Adrenal gland (tissue), 12 donors: Measurements from ENCODE around the gene PPP2R5E. TPM values are rescaled to one million over a fixed set of nuclear protein-coding genes. Genes with fewer than 3 reads are reported as not detected.

Experiments
- DNase-seq, 7 donors: peaks; one replicate each; pipeline ENCODE4 v3.0.0-alpha.2; 2019 to 2020
- H3K27ac ChIP-seq, 5 donors: fragments of 200-600 bp; sonication (generic) in 4 of 5; 1 replicate in 3 of 5; 2 replicates in 2 of 5; pipeline versions ENCODE4 v1.5.1 to v1.8.0; 2016 to 2020; ENCODE audit warnings: mild to moderate bottlenecking in 1 of 5
- H3K27me3 ChIP-seq: fragments of 200-600 bp; 2 replicates; pipeline ENCODE4 v1.8.0; 2021
- H3K36me3 ChIP-seq, 2 donors: fragments of 200-600 bp; replicated peaks in 1 of 2; 1 replicate in 1 of 2; 2 replicates in 1 of 2; pipeline versions ENCODE4 v1.5.1 to v1.8.0; 2018 to 2022
- H3K4me1 ChIP-seq, 2 donors: fragments of 200-600 bp; replicated peaks in 1 of 2; 1 replicate in 1 of 2; 2 replicates in 1 of 2; pipeline versions ENCODE4 v1.5.1 to v1.8.0; 2018 to 2021
- H3K4me3 ChIP-seq, 4 donors: fragments of 200-600 bp; sonication (generic) in 3 of 4; one replicate each; pipeline ENCODE4 v1.5.1; 2016 to 2018
- H3K9me3 ChIP-seq, 3 donors: fragments of 200-600 bp; sonication (generic) in 1 of 3; replicated peaks in 1 of 3; 1 replicate in 2 of 3; 2 replicates in 1 of 3; pipeline versions ENCODE4 v1.5.1 to v1.8.0; 2016 to 2021
- CTCF ChIP-seq, 6 experiments: fragments of 450-650 bp in 4 of 6; fragments of 200-600 bp in 2 of 6; sonication (generic) in 1 of 6; IDR thresholded peaks; 1 replicate in 5 of 6; 2 replicates in 1 of 6; pipeline versions ENCODE4 v1.5.1 to v1.8.0; 2016 to 2021; ENCODE audit warnings: antibody characterized with exemption in 6 of 6, mild to moderate bottlenecking in 2 of 6, moderate library complexity in 1 of 6
- POLR2A ChIP-seq, 2 donors: fragments of 450-650 bp; IDR thresholded peaks; one replicate each; pipeline ENCODE4 v1.6.1; 2017; ENCODE audit warnings: antibody characterized with exemption in 2 of 2, mild to moderate bottlenecking in 2 of 2, moderate library complexity in 1 of 2
- WGBS, 4 donors: extraction: QIAGEN DNeasy Blood & Tissue Kit in 2 of 4; methylation state at CpG; one replicate each; pipeline versions ENCODE4 v1.1.5 to v1.1.7; 2013 to 2017; 5-methylcytosine and 5-hydroxymethylcytosine counted together
- intact Hi-C, 2 donors: fragments of 100-400 bp; cut with DNase I; formaldehyde crosslinking; loops; one replicate each; pipeline versions ENCODE4 v1.14.1 to v1.15.0; 2022 to 2023
- polyA plus RNA-seq, 3 donors: library from polyadenylated mRNA; stranded (reverse); fragments of 200-250 nt in 2 of 3; fragments of 350-450 nt in 1 of 3; fragmentation: Illumina TruSeq in 1 of 3; extraction: RNeasy Lipid Tissue Mini Kit (QIAGEN cat#74804) in 1 of 3; gene quantifications; one replicate each; pipeline ENCODE4 v1.2.3, GENCODE V29; 2013 to 2014
- total RNA-seq, 9 donors: library from RNA; depleted of rRNA in 4 of 9; stranded (reverse); fragments of >200 nt in 4 of 9; fragments of 120-200 nt in 1 of 9; fragmentation: NEBNext Ultra II Directional in 1 of 9; extraction: Animal tissue kit (Norgen Biotek cat#: 25700) in 1 of 9; gene quantifications; one replicate each; pipeline versions ENCODE4 v1.1.0 to v1.2.4, GENCODE V29; 2013 to 2023
- donor health status: healthy with polysubstance abuse.
- donor health status: Bipolar disorder and iron deficiency.
- donor health status: DM: yes; HTN: yes; CAD: no.
- donor health status: DM: no; HTN: no; CAD: no.
- donor health status: DM: no; HTN: no; CAD: no.
- donor health status: DM: yes; HTN: yes; CAD: no.

The PPP2R5E gene
- total and polyA plus RNA-seq, 12 donors: 5.7 to 46.5 (median 23.9) TPM

- Histone ChIP-seq H3K9me3 (no peaks in the 10 kb centered on the region), H3K36me3 (no peaks in the 10 kb centered on the region), H3K27ac (no peak overlapping the region), H3K27me3 (no peaks in the 10 kb centered on the region), H3K4me1 (peaks cover 0 to 6% of the 10 kb centered on the region in 2 donors), H3K4me3 (no peak overlapping the region)
- DNase-seq: no peak
- TF ChIP-seq CTCF (IDR thresholded peaks at IDR 0.05) (no peak), POLR2A (IDR thresholded peaks at IDR 0.05) (no peak)
- WGBS, 4 donors: 85 to 91% (median 89%) methylated on average over 3 of the region's 3 CpGs
- intact Hi-C loops: no loop called here
Observed at GRCh38 chr14:63448841-63449240, 94.3 kb downstream of the PPP2R5E start.

- Histone ChIP-seq H3K36me3 (no peaks in the 10 kb centered on the region), H3K4me1 (peaks cover 0 to 6% of the 10 kb centered on the region in 2 donors), H3K9me3 (no peaks in the 10 kb centered on the region), H3K27ac (no peak overlapping the region), H3K27me3 (no peaks in the 10 kb centered on the region), H3K4me3 (no peak overlapping the region)
- intact Hi-C loops: no loop called here
- 83 to 98% (median 90%) methylated on average over 1 of the region's 1 CpG for WGBS, 4 donors
- TF ChIP-seq CTCF (IDR thresholded peaks at IDR 0.05) (no peak), POLR2A (IDR thresholded peaks at IDR 0.05) (no peak)
- DNase-seq: no peak
Observed at GRCh38 chr14:63444588-63444987, 98.6 kb downstream of the PPP2R5E start.

- Histone ChIP-seq H3K27ac (no peak overlapping the region), H3K4me3 (no peak overlapping the region), H3K4me1 (peaks cover 0 to 8% of the 10 kb centered on the region in 2 donors), H3K9me3 (no peaks in the 10 kb centered on the region), H3K36me3 (no peaks in the 10 kb centered on the region), H3K27me3 (no peaks in the 10 kb centered on the region)
- TF ChIP-seq POLR2A (IDR thresholded peaks at IDR 0.05) (no peak), CTCF (IDR thresholded peaks at IDR 0.05) (no peak)
- WGBS, 4 donors: 94 to 99% (median 97%) methylated on average over 3 of the region's 3 CpGs
- intact Hi-C loops: no loop called here
- DNase-seq: no peak
Observed at GRCh38 chr14:63443988-63444387, 99.2 kb downstream of the PPP2R5E start.

GRCh38 chr14:63443361-63443760 is 99.8 kb downstream of the PPP2R5E start:
- no peak overlapping the region for H3K27ac ChIP-seq
- TF ChIP-seq CTCF (IDR thresholded peaks at IDR 0.05) (no peak), POLR2A (IDR thresholded peaks at IDR 0.05) (no peak)
- H3K36me3 ChIP-seq: no peaks in the 10 kb centered on the region
- DNase-seq: no peak
- peaks cover 4 to 14% of the 10 kb centered on the region in 2 donors for H3K4me1 ChIP-seq
- no peak overlapping the region for H3K4me3 ChIP-seq
- intact Hi-C loops: no loop called here
- no peaks in the 10 kb centered on the region for H3K27me3 ChIP-seq
- WGBS, 4 donors: 95 to 100% (median 96%) methylated on average over 3 of the region's 3 CpGs
- H3K9me3 ChIP-seq: no peaks in the 10 kb centered on the region
